ENCODE data around the gene PLOD1. TPM values are rescaled to one million over a fixed set of nuclear protein-coding genes. Genes with fewer than 3 reads are reported as not detected.
A peak's percentile ranks its signal among the peaks of the same experiment; 100 is the strongest.

PLOD1 gene
- total RNA-seq, 1 donor from 2014 or later: 79.9 TPM

GRCh38 chr1:12015499-12015898 is 81.0 kb downstream of the PLOD1 start:
- Histone ChIP-seq H3K27me3 (no peaks in the 10 kb centered on the region), H3K4me3 (no peak overlapping the region), H3K9me3 (no peaks in the 10 kb centered on the region), H3K27ac (no peak overlapping the region), H3K4me1 (peaks cover 0 to 6% of the 10 kb centered on the region in 2 donors), H3K36me3 (peaks cover 24% of the 10 kb centered on the region in 2 donors)
- no peak for DNase-seq (ENCODE audit: low spot score in 2 of 2)
- no peak for TF ChIP-seq CTCF (IDR thresholded peaks at IDR 0.05)
- intact Hi-C loops (cut with DNase I): no loop called here

DNA sequence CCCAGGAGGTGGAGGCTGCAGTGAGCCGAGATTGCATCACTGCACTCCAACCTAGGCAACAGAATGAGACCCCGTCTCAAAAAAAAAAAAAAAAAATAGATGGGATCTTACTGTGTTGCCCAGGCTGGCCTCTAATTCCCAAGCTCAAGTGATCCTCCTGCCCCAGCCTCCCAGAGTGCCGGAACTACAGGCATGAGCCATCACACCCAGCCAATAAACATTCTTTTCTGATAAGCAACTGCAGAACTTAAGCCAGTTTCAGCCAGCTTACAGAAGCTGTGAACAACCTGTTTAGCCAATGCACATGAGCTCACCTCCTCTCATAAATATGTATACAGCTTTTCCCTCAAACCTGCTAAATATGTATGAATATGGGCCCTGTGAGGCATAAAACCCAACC is 81.7 kb downstream of the PLOD1 start:
- Histone ChIP-seq H3K4me3 (no peak overlapping the region), H3K9me3 (no peaks in the 10 kb centered on the region), H3K27me3 (no peaks in the 10 kb centered on the region), H3K4me1 (peaks cover 0 to 6% of the 10 kb centered on the region in 2 donors), H3K36me3 (peaks cover 17 to 18% of the 10 kb centered on the region in 2 donors), H3K27ac (no peak overlapping the region)
- intact Hi-C loops (cut with DNase I): no loop called here
- no peak for DNase-seq (ENCODE audit: low spot score in 2 of 2)
- no peak for TF ChIP-seq CTCF (IDR thresholded peaks at IDR 0.05)

DNA sequence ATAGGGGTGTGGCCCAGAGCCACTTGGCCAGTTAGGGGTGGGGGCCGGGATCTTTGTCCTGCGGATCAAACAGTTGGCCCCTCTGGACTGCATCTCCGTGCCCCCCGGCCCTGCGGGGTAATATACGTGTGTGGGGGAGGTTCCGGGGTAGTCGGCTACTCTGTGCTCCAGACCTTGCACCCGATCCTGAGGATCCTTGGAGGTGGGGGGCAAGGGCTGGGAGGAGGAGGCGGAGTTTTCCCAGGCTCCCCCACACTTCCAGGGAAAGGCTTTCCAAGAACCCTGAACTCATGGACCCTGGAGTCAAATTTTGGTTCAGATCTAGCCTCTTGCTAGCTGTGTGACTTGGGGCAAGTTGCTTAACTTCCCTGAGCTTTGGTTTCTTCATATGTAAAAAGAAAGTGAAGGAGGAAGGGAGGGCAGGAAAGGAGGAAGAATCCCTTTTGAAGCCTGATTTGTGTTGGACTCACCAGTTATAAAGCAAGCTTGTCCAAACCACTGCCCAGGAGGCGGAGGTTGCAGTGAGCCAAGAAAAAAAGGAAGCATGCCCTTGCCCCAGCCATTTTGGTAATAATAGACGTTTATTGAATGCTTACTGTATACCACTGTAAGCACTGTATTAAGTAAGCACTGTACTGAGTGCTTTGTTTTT is 85.5 kb downstream of the PLOD1 start:
- DNase-seq (ENCODE audit: low spot score in 2 of 2): no peak
- Histone ChIP-seq H3K9me3 (no peaks in the 10 kb centered on the region), H3K36me3 (peaks cover 18 to 23% of the 10 kb centered on the region in 2 donors), H3K4me3 (peak overlapping the region; percentile 85 to 98), H3K4me1 (peaks cover 0 to 6% of the 10 kb centered on the region in 2 donors), H3K27me3 (no peaks in the 10 kb centered on the region), H3K27ac (peak overlapping the region; percentile 70 to 81)
- no peak for TF ChIP-seq CTCF (IDR thresholded peaks at IDR 0.05)
- intact Hi-C loops (cut with DNase I): loop anchor here (1.0 kb wide), 3 partner anchors 32 to 94 kb away; partner anchors contain the start of genes KIAA2013 and MFN2

DNA sequence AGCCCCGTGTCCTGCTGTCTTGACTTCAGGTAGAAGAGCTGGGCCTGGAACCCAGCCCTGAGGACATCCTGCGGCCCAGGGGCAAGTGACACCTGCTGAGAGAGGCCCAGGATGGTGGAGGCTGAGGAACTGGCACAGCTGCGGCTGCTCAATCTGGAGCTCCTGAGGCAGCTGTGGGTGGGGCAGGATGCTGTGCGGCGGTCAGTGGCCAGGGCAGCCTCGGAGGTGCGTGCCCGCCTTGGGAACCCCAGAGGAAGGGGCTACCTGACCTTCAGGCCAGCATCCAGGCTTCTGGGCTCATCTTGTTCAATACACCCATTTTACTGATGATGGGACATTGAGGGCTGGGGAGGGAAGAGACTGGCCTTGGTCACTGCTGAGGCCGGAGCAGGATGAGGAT is 87.1 kb downstream of the PLOD1 start:
- no peak for TF ChIP-seq CTCF (IDR thresholded peaks at IDR 0.05)

GRCh38 chr1:12022036-12022435 is 87.5 kb downstream of the PLOD1 start:
- no peaks in the 10 kb centered on the region for H3K9me3 ChIP-seq
- no peak overlapping the region for H3K4me3 ChIP-seq
- intact Hi-C loops (cut with DNase I): no loop called here
- no peak overlapping the region for H3K27ac ChIP-seq
- H3K36me3 ChIP-seq: peaks cover 29 to 44% of the 10 kb centered on the region in 2 donors
- H3K27me3 ChIP-seq: no peaks in the 10 kb centered on the region
- peaks cover 0 to 6% of the 10 kb centered on the region in 2 donors for H3K4me1 ChIP-seq
- DNase-seq (ENCODE audit: low spot score in 2 of 2): no peak
- no peak for TF ChIP-seq CTCF (IDR thresholded peaks at IDR 0.05)

More for the DNA sequence above, 87.1 kb downstream of the PLOD1 start:
- no peak overlapping the region for H3K4me3 ChIP-seq
- DNase-seq (ENCODE audit: low spot score in 2 of 2): no peak
- intact Hi-C loops (cut with DNase I): no loop called here
- H3K36me3 ChIP-seq: peaks cover 29 to 39% of the 10 kb centered on the region in 2 donors
- H3K4me1 ChIP-seq: peaks cover 0 to 6% of the 10 kb centered on the region in 2 donors
- no peaks in the 10 kb centered on the region for H3K27me3 ChIP-seq
- H3K9me3 ChIP-seq: no peaks in the 10 kb centered on the region
- no peak overlapping the region for H3K27ac ChIP-seq

Other genes starting within 250 kb of the PLOD1 start
- 1.8 TPM for gene DRAXIN, start 243.0 kb upstream of the PLOD1 start, total RNA-seq
- 95.6 TPM for gene AGTRAP, start 198.6 kb upstream of the PLOD1 start, total RNA-seq
- gene C1orf167, start 172.5 kb upstream of the PLOD1 start, total RNA-seq: not detected
- 48.4 TPM for gene MTHFR, start 128.8 kb upstream of the PLOD1 start, total RNA-seq
- 18.6 TPM for gene CLCN6, start 128.5 kb upstream of the PLOD1 start, total RNA-seq
- gene NPPA, start 86.9 kb upstream of the PLOD1 start, total RNA-seq: not detected
- not detected for gene NPPB, start 75.8 kb upstream of the PLOD1 start, total RNA-seq
- gene KIAA2013, start 8.3 kb upstream of the PLOD1 start, total RNA-seq: 206 TPM
- 85.6 TPM for gene MFN2, start 45.7 kb downstream of the PLOD1 start, total RNA-seq
- 51.5 TPM for gene MIIP, start 84.8 kb downstream of the PLOD1 start, total RNA-seq
- gene TNFRSF8, start 128.6 kb downstream of the PLOD1 start, total RNA-seq: 22.8 TPM
- gene TNFRSF1B, start 232.3 kb downstream of the PLOD1 start, total RNA-seq: 139 TPM

All from ascending aorta (tissue), 2 donors.